ENCODE data around the gene CD8A. TPM values are rescaled to one million over a fixed set of nuclear protein-coding genes. Genes with fewer than 3 reads are reported as not detected.
"Not testable (repeated sequence)": the region's sequence is repeated elsewhere in the genome, so short reads cannot be mapped to it uniquely, and the experiment has no call there.

CD8A gene
- total RNA-seq = not detected in 2 replicates

- DNase-seq (ENCODE audit: low read depth, low spot score) = no peak
Observed at GRCh38 chr2:86790676-86791572, at the start of gene CD8A. TSS of gene CD8A (minus strand) at chr2:86790913. CDS start at chr2:86790825, 88 bp downstream.

GRCh38 chr2:86839871-86840548, 49.3 kb upstream of the CD8A start:
- DNase-seq (ENCODE audit: low read depth, low spot score) = not testable (repeated sequence)

GRCh38 chr2:86839455-86839854, 48.7 kb upstream of the CD8A start:
- DNase-seq (ENCODE audit: low read depth, low spot score) = not testable (repeated sequence)

GRCh38 chr2:86837714-86838113, 47.0 kb upstream of the CD8A start:
- not testable (repeated sequence) for DNase-seq (ENCODE audit: low read depth, low spot score)

GRCh38 chr2:86836915-86837695, 46.4 kb upstream of the CD8A start:
- peak; percentile 26 for DNase-seq (ENCODE audit: low read depth, low spot score)

- DNase-seq (ENCODE audit: low read depth, low spot score) = not testable (repeated sequence)
Observed at GRCh38 chr2:86835548-86835889, 44.8 kb upstream of the CD8A start.

- DNase-seq (ENCODE audit: low read depth, low spot score) = no peak
Observed at GRCh38 chr2:86833315-86833714, 42.6 kb upstream of the CD8A start.

- no peak for DNase-seq (ENCODE audit: low read depth, low spot score)
Observed at GRCh38 chr2:86832334-86833096, 41.8 kb upstream of the CD8A start.

- no peak for DNase-seq (ENCODE audit: low read depth, low spot score)
Observed at GRCh38 chr2:86831537-86831936, 40.8 kb upstream of the CD8A start.

GRCh38 chr2:86826951-86827350, 36.2 kb upstream of the CD8A start:
- DNase-seq (ENCODE audit: low read depth, low spot score) = no peak

- DNase-seq (ENCODE audit: low read depth, low spot score) = no peak
Observed at GRCh38 chr2:86825693-86826381, 35.1 kb upstream of the CD8A start.

GRCh38 chr2:86825036-86825692, 34.5 kb upstream of the CD8A start:
- DNase-seq (ENCODE audit: low read depth, low spot score) = no peak

GRCh38 chr2:86822668-86823345, 32.1 kb upstream of the CD8A start:
- DNase-seq (ENCODE audit: low read depth, low spot score) = no peak

GRCh38 chr2:86821842-86822241, 31.1 kb upstream of the CD8A start:
- no peak for DNase-seq (ENCODE audit: low read depth, low spot score)

- no peak for DNase-seq (ENCODE audit: low read depth, low spot score)
Observed at GRCh38 chr2:86821306-86821705, 30.6 kb upstream of the CD8A start.

- no peak for DNase-seq (ENCODE audit: low read depth, low spot score)
Observed at GRCh38 chr2:86818957-86819356, 28.2 kb upstream of the CD8A start.

GRCh38 chr2:86818114-86818801, 27.5 kb upstream of the CD8A start:
- no peak for DNase-seq (ENCODE audit: low read depth, low spot score)

- no peak for DNase-seq (ENCODE audit: low read depth, low spot score)
Observed at GRCh38 chr2:86815611-86816010, 24.9 kb upstream of the CD8A start.
